GM23338 (cell line): ENCODE measurements around the gene LRRC10B.

ENCODE experiments used
- CREB1 ChIP-seq: fragments of 250-450 bp; sonication (Bioruptor Pico); IDR thresholded peaks from 2 replicates; pipeline ENCODE4 v1.5.0; 2020; ENCODE audit warnings: low read depth, mild to moderate bottlenecking, moderate library complexity
- EZH2 ChIP-seq: fragments of 200-600 bp; sonication (generic); IDR thresholded peaks from one replicate; pipeline ENCODE4 v1.8.0; 2017; ENCODE audit warnings: antibody characterized with exemption, mild to moderate bottlenecking, low read depth; ENCODE audit not compliant: unreplicated experiment
- EZH2phosphoT487 ChIP-seq: fragments of 200-600 bp; sonication (generic); IDR thresholded peaks from one replicate; pipeline ENCODE4 v1.8.1; 2018; ENCODE audit warnings: antibody characterized with exemption; ENCODE audit not compliant: unreplicated experiment
- POLR2AphosphoS5 ChIP-seq: IDR thresholded peaks from 2 replicates; pipeline ENCODE4 v1.6.1; 2016; ENCODE audit warnings: antibody characterized with exemption, low read depth
- STAT1 ChIP-seq: IDR thresholded peaks from one replicate; pipeline ENCODE4 v1.6.1; 2016; ENCODE audit warnings: antibody characterized with exemption; ENCODE audit not compliant: unreplicated experiment
- TF ChIP-seq, protein P1 (sequence below), 2 experiments: fragments of 200-600 bp in 1 of 2; sonication (generic) in 1 of 2; conservative IDR thresholded peaks; 2 replicates each; pipeline versions ENCODE4 v1.5.1 to v1.6.1; 2016 to 2017; ENCODE audit warnings: antibody characterized with exemption in 2 of 2, low read depth in 2 of 2, mild to moderate bottlenecking in 2 of 2, moderate library complexity in 1 of 2
- TF ChIP-seq, protein P2 (sequence below): IDR thresholded peaks from one replicate; pipeline ENCODE4 v1.6.1; 2018; ENCODE audit warnings: antibody characterized with exemption; ENCODE audit not compliant: unreplicated experiment
- TF ChIP-seq, protein P3 (sequence below): IDR thresholded peaks from 2 replicates; pipeline ENCODE4 v1.6.1; 2016; ENCODE audit warnings: antibody characterized with exemption

DNA sequence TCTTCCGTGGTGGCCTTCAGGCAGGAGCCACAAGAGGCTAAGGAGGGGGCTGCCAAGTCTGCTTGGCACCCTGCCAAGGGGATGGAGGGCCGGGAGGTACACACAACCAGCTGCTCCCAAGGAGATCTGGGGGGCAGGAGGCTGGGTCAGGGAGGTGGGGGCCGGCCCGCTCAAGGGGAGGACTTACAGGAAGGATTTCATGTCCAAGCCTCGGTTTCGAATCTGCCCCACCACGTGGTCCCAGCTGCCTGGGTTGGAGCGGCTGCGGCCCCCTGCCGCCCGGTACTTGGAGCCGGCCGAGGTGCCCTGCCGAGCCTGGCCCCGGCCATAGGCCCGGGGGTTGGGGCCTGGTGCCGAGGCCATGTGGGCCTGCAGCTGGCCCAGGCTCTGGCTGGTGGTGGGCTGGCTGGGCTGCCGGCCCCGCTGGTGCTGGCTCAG, 33.5 kb downstream of the LRRC10B start:
- TF ChIP-seq CREB1 (CRISPR knock-in tag) = no peak
- TF ChIP-seq, protein P1, sequence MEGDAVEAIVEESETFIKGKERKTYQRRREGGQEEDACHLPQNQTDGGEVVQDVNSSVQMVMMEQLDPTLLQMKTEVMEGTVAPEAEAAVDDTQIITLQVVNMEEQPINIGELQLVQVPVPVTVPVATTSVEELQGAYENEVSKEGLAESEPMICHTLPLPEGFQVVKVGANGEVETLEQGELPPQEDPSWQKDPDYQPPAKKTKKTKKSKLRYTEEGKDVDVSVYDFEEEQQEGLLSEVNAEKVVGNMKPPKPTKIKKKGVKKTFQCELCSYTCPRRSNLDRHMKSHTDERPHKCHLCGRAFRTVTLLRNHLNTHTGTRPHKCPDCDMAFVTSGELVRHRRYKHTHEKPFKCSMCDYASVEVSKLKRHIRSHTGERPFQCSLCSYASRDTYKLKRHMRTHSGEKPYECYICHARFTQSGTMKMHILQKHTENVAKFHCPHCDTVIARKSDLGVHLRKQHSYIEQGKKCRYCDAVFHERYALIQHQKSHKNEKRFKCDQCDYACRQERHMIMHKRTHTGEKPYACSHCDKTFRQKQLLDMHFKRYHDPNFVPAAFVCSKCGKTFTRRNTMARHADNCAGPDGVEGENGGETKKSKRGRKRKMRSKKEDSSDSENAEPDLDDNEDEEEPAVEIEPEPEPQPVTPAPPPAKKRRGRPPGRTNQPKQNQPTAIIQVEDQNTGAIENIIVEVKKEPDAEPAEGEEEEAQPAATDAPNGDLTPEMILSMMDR (conservative IDR thresholded peaks at IDR 0.05; ENCODE audit: low read depth in 2 of 2) = no peak
- TF ChIP-seq EZH2 = no peak
- TF ChIP-seq POLR2AphosphoS5 = no peak
- TF ChIP-seq, protein P2, sequence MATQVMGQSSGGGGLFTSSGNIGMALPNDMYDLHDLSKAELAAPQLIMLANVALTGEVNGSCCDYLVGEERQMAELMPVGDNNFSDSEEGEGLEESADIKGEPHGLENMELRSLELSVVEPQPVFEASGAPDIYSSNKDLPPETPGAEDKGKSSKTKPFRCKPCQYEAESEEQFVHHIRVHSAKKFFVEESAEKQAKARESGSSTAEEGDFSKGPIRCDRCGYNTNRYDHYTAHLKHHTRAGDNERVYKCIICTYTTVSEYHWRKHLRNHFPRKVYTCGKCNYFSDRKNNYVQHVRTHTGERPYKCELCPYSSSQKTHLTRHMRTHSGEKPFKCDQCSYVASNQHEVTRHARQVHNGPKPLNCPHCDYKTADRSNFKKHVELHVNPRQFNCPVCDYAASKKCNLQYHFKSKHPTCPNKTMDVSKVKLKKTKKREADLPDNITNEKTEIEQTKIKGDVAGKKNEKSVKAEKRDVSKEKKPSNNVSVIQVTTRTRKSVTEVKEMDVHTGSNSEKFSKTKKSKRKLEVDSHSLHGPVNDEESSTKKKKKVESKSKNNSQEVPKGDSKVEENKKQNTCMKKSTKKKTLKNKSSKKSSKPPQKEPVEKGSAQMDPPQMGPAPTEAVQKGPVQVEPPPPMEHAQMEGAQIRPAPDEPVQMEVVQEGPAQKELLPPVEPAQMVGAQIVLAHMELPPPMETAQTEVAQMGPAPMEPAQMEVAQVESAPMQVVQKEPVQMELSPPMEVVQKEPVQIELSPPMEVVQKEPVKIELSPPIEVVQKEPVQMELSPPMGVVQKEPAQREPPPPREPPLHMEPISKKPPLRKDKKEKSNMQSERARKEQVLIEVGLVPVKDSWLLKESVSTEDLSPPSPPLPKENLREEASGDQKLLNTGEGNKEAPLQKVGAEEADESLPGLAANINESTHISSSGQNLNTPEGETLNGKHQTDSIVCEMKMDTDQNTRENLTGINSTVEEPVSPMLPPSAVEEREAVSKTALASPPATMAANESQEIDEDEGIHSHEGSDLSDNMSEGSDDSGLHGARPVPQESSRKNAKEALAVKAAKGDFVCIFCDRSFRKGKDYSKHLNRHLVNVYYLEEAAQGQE = no peak
- TF ChIP-seq STAT1 = no peak
- TF ChIP-seq, protein P3, sequence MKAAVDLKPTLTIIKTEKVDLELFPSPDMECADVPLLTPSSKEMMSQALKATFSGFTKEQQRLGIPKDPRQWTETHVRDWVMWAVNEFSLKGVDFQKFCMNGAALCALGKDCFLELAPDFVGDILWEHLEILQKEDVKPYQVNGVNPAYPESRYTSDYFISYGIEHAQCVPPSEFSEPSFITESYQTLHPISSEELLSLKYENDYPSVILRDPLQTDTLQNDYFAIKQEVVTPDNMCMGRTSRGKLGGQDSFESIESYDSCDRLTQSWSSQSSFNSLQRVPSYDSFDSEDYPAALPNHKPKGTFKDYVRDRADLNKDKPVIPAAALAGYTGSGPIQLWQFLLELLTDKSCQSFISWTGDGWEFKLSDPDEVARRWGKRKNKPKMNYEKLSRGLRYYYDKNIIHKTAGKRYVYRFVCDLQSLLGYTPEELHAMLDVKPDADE = no peak
- no peak for TF ChIP-seq EZH2phosphoT487
